Activated CD4-positive, alpha-beta memory T cell treated with anti-CD3 and anti-CD28 coated beads for 36 hours (primary cell): ENCODE data around the gene TMEM225B. TPM values are rescaled to one million over a fixed set of nuclear protein-coding genes. Genes with fewer than 3 reads are reported as not detected.
A peak's percentile ranks its signal among the peaks of the same experiment; 100 is the strongest.
"Not testable (repeated sequence)": the region's sequence is repeated elsewhere in the genome, so short reads cannot be mapped to it uniquely, and the experiment has no call there.

ENCODE experiments used
- CTCF ChIA-PET: fragments of 350-600 bp; sonication (Branson Sonifier 250); formaldehyde crosslinking; loops from one replicate; lab custom pipeline; 2021; ENCODE audit warnings: antibody characterized with exemption, inconsistent platforms; lab: Charles Lee
- POLR2A ChIA-PET: fragments of 350-600 bp; sonication (Branson Sonifier 250); formaldehyde crosslinking; loops from one replicate; lab custom pipeline; 2021; ENCODE audit warnings: antibody characterized with exemption; lab: Charles Lee
- DNase-seq: peaks from one replicate; pipeline ENCODE4 v3.0.0-alpha.2; 2020
- H3K27ac Mint-ChIP-seq: one replicate; pipeline ENCODE4 v1.8.0; 2021; ENCODE audit warnings: mixed read lengths
- H3K27me3 Mint-ChIP-seq: one replicate; pipeline ENCODE4 v1.8.0; 2021; ENCODE audit warnings: mixed read lengths
- H3K36me3 Mint-ChIP-seq: one replicate; pipeline ENCODE4 v1.8.0; 2021; ENCODE audit warnings: mixed read lengths
- H3K4me1 Mint-ChIP-seq: one replicate; pipeline ENCODE4 v1.8.0; 2021; ENCODE audit warnings: low read depth, mixed read lengths
- H3K4me3 Mint-ChIP-seq: one replicate; pipeline ENCODE4 v1.8.0; 2021; ENCODE audit warnings: mild to moderate bottlenecking, mixed read lengths
- H3K9me3 Mint-ChIP-seq: one replicate; pipeline ENCODE4 v1.8.0; 2021; ENCODE audit warnings: mixed read lengths
- intact Hi-C: fragments of 100-400 bp; cut with micrococcal nuclease; formaldehyde crosslinking; loops from one replicate; pipeline ENCODE4 v1.15.1; 2023
- total RNA-seq, 2 experiments: library from RNA; stranded (reverse); gene quantifications; one replicate each; pipeline ENCODE4 v1.2.3, GENCODE V29; 2021

TMEM225B gene
- total RNA-seq, 2 experiments from 2014 or later: 0.87 to 1.2 TPM

GRCh38 chr7:99643464-99643863 is 45.4 kb downstream of the TMEM225B start:
- H3K27me3 Mint-ChIP-seq: no peaks in the 10 kb centered on the region
- peaks cover 11% of the 10 kb centered on the region for H3K4me1 Mint-ChIP-seq
- no peak overlapping the region for H3K4me3 Mint-ChIP-seq
- no peak overlapping the region for H3K27ac Mint-ChIP-seq
- no peaks in the 10 kb centered on the region for H3K9me3 Mint-ChIP-seq
- POLR2A ChIA-PET: no interaction called here
- no peak for DNase-seq
- CTCF ChIA-PET: no interaction called here
- peaks cover 23% of the 10 kb centered on the region for H3K36me3 Mint-ChIP-seq
- intact Hi-C loops: no loop called here

- H3K4me1 Mint-ChIP-seq: peaks cover 13% of the 10 kb centered on the region
- no peaks in the 10 kb centered on the region for H3K9me3 Mint-ChIP-seq
- peaks cover 21% of the 10 kb centered on the region for H3K36me3 Mint-ChIP-seq
These were observed 46.4 kb downstream of the TMEM225B start for GRCh38 chr7:99644431-99644830.

GRCh38 chr7:99645590-99645989 is 47.5 kb downstream of the TMEM225B start:
- intact Hi-C loops: no loop called here
- ChIA-PET CTCF (no interaction called here), POLR2A (no interaction called here)
- no peaks in the 10 kb centered on the region for H3K9me3 Mint-ChIP-seq
- no peaks in the 10 kb centered on the region for H3K27me3 Mint-ChIP-seq
- DNase-seq: no peak
- H3K4me1 Mint-ChIP-seq: peaks cover 13% of the 10 kb centered on the region
- H3K36me3 Mint-ChIP-seq: peaks cover 21% of the 10 kb centered on the region
- H3K27ac Mint-ChIP-seq: no peak overlapping the region
- no peak overlapping the region for H3K4me3 Mint-ChIP-seq

More at GRCh38 chr7:99644431-99644830, 46.4 kb downstream of the TMEM225B start:
- Mint-ChIP-seq H3K27me3 (no peaks in the 10 kb centered on the region), H3K4me3 (no peak overlapping the region), H3K27ac (no peak overlapping the region)
- no peak for DNase-seq
- intact Hi-C loops: no loop called here
- CTCF ChIA-PET: no interaction called here
- POLR2A ChIA-PET: no interaction called here

- peaks cover 5% of the 10 kb centered on the region for H3K4me1 Mint-ChIP-seq
- H3K27ac Mint-ChIP-seq: no peak overlapping the region
- H3K9me3 Mint-ChIP-seq: no peaks in the 10 kb centered on the region
- H3K36me3 Mint-ChIP-seq: peaks cover 19% of the 10 kb centered on the region
- ChIA-PET CTCF (no interaction called here), POLR2A (interaction anchor here (0.5 kb wide), 1 partner anchor 595 kb away, joined by 4 read pairs; no protein-coding TSS in a partner anchor)
- H3K4me3 Mint-ChIP-seq: no peak overlapping the region
- DNase-seq: peak; percentile 21
- H3K27me3 Mint-ChIP-seq: no peaks in the 10 kb centered on the region
- intact Hi-C loops: no loop called here
These were observed 50.8 kb downstream of the TMEM225B start for GRCh38 chr7:99648843-99649242.

DNA sequence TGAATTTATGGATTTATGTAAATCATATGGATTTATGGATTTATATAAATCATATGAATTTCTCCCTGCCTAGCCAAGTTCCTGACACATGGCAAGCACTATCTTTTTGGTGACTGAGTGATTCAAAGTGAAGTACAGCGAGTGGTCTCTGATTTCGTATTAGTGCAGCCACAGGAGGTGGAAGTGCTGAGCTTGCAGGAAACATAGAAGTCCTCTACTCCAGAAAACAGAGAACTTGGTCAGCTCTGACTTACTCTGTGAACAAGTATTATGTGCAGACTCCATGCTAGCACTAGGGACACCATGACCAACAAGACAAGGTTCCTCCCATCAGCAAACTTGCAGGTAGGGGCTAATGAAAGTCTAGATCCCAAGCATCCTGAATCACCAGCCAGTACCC is 53.2 kb downstream of the TMEM225B start:
- H3K27me3 Mint-ChIP-seq: no peaks in the 10 kb centered on the region
- H3K36me3 Mint-ChIP-seq: peaks cover 10% of the 10 kb centered on the region
- DNase-seq: no peak
- H3K9me3 Mint-ChIP-seq: peaks cover 7% of the 10 kb centered on the region
- intact Hi-C loops: no loop called here
- peaks cover 5% of the 10 kb centered on the region for H3K4me1 Mint-ChIP-seq
- ChIA-PET POLR2A (no interaction called here), CTCF (no interaction called here)
- no peak overlapping the region for H3K27ac Mint-ChIP-seq
- no peak overlapping the region for H3K4me3 Mint-ChIP-seq

DNA sequence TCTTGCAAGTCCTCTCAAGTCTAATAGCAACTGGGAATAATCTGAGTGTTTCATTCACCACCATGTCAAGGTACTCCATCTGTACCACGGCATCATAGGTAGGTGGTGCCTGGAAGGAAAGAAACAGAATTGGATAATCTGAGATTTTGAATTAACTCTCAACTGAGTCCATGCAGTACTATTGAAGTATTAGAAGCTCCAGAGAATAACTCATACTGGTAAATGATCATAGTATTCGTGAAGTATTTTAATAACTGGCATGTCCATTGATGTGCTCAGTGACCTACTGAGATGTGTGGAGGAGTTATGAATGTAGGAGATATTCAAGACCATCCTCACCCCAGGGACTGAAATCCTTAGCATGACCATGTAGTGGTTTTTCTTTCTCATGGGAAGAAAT is 54.6 kb downstream of the TMEM225B start:
- CTCF ChIA-PET: no interaction called here
- DNase-seq: no peak
- Mint-ChIP-seq H3K36me3 (peaks cover 9% of the 10 kb centered on the region), H3K27ac (no peak overlapping the region), H3K4me3 (no peak overlapping the region), H3K4me1 (peaks cover 5% of the 10 kb centered on the region), H3K27me3 (no peaks in the 10 kb centered on the region), H3K9me3 (peaks cover 7% of the 10 kb centered on the region)
- intact Hi-C loops: no loop called here
- POLR2A ChIA-PET: no interaction called here

DNA sequence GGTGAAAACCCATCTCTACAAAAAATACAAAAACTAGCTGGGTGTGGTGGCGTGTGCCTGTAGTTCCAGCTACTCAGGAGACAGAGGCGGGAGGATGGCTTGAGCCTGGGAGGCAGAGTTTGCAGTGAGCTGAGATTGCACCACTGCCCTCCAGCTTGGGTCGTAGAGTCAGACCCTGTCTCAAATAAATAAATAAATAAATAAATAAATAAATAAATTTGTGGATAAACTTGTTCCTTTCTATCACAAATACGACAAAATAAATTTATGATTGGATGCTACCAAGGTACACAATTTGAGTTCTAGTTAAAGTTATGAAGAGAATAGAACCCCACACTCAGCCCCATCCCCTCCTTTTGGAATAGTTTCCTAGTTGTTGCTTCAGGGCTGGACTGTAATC is 55.2 kb downstream of the TMEM225B start:
- CTCF ChIA-PET: interaction anchor here (0.7 kb wide), 1 partner anchor 193 kb away, joined by 5 read pairs; no protein-coding TSS in a partner anchor
- POLR2A ChIA-PET, H3K27me3 Mint-ChIP-seq, H3K9me3 Mint-ChIP-seq, intact Hi-C loops, H3K4me1 Mint-ChIP-seq, H3K4me3 Mint-ChIP-seq, DNase-seq, H3K36me3 Mint-ChIP-seq, H3K27ac Mint-ChIP-seq: not testable (repeated sequence)

DNA sequence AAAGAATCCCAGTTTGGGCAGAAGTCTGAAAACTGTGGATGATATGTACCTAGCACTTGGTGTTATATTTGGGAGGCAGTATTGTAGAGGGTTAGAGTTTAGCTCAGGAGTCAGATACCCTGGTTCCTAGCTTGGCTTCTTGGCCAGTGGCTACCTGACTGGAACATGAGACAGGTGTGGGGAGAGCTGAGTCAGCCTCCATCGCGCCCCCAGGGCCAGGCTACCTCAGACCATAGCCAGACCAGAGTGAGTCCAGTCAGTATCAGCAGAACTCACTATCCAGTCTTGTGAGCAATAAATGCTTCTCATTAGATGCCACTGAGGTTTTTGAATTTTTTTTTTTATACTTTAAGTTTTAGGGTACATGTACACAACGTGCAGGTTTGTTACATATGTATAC is 55.7 kb downstream of the TMEM225B start:
- peaks cover 9% of the 10 kb centered on the region for H3K9me3 Mint-ChIP-seq
- H3K27ac Mint-ChIP-seq: no peak overlapping the region
- ChIA-PET CTCF (interaction anchor here (0.7 kb wide), 1 partner anchor 194 kb away, joined by 5 read pairs; no protein-coding TSS in a partner anchor), POLR2A (no interaction called here)
- intact Hi-C loops: no loop called here
- peaks cover 4% of the 10 kb centered on the region for H3K4me1 Mint-ChIP-seq
- peaks cover 11% of the 10 kb centered on the region for H3K36me3 Mint-ChIP-seq
- H3K4me3 Mint-ChIP-seq: no peak overlapping the region
- DNase-seq: no peak
- no peaks in the 10 kb centered on the region for H3K27me3 Mint-ChIP-seq

DNA sequence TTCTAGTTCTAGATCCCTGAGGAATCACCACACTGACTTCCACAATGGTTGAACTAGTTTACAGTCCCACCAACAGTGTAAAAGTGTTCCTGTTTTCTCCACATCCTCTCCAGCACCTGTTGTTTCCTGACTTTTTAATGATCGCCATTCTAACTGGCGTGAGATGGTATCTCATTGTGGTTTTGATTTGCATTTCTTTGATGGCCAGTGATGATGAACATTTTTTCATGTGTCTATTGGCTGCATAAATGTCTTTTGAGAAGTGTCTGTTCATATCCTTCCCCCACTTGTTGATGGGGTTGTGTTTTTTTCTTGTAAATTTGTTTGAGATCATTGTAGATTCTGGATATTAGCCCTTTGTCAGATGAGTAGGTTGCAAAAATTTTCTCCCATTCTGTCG is 56.6 kb downstream of the TMEM225B start:
- H3K36me3 Mint-ChIP-seq: peaks cover 15% of the 10 kb centered on the region
- CTCF ChIA-PET, intact Hi-C loops, H3K4me1 Mint-ChIP-seq, H3K4me3 Mint-ChIP-seq, POLR2A ChIA-PET, H3K9me3 Mint-ChIP-seq, H3K27ac Mint-ChIP-seq, H3K27me3 Mint-ChIP-seq, DNase-seq: not testable (repeated sequence)

GRCh38 chr7:99657879-99658278 is 59.8 kb downstream of the TMEM225B start:
- H3K9me3 Mint-ChIP-seq, intact Hi-C loops, H3K4me1 Mint-ChIP-seq, H3K27ac Mint-ChIP-seq, CTCF ChIA-PET, H3K27me3 Mint-ChIP-seq, POLR2A ChIA-PET, DNase-seq, H3K4me3 Mint-ChIP-seq: not testable (repeated sequence)
- peaks cover 22% of the 10 kb centered on the region for H3K36me3 Mint-ChIP-seq

Other genes starting within 250 kb of the TMEM225B start
- gene ARPC1B, start 223.5 kb upstream of the TMEM225B start, total RNA-seq: 100 to 1,000 TPM; 432 to 435 TPM
- gene PDAP1, start 189.7 kb upstream of the TMEM225B start, total RNA-seq: 100 to 1,000 TPM; 149 to 162 TPM
- gene BUD31, start 189.3 kb upstream of the TMEM225B start, total RNA-seq: 100 to 1,000 TPM; 143 to 149 TPM
- gene PTCD1, start 159.5 kb upstream of the TMEM225B start, total RNA-seq: 1 to 10 TPM; 7.4 TPM
- 10 to 100 TPM; 57.7 to 60.3 TPM for gene CPSF4, start 159.3 kb upstream of the TMEM225B start, total RNA-seq
- gene ATP5MF, start 132.1 kb upstream of the TMEM225B start, total RNA-seq: 100 to 1,000 TPM; 366 to 374 TPM
- gene ZNF789, start 125.4 kb upstream of the TMEM225B start, total RNA-seq: 10 to 100 TPM; 14.2 to 15.6 TPM
- 10 to 100 TPM; 26.2 to 27.7 TPM for gene ZNF394, start 98.0 kb upstream of the TMEM225B start, total RNA-seq
- gene ZKSCAN5, start 93.6 kb upstream of the TMEM225B start, total RNA-seq: 1 to 10 TPM; 7.6 to 7.7 TPM
- 1 to 10 TPM; 4.0 to 4.8 TPM for gene FAM200A, start 46.2 kb upstream of the TMEM225B start, total RNA-seq
- gene ZNF655, start 39.6 kb upstream of the TMEM225B start, total RNA-seq: 10 to 100 TPM; 47.9 to 49.8 TPM
- gene ZSCAN25, start 18.7 kb downstream of the TMEM225B start, total RNA-seq: 10 to 100 TPM; 15.9 to 20.3 TPM
- not detected for gene CYP3A5, start 81.7 kb downstream of the TMEM225B start, total RNA-seq
- not detected for gene CYP3A7, start 136.9 kb downstream of the TMEM225B start, total RNA-seq
- gene CYP3A4, start 185.9 kb downstream of the TMEM225B start, total RNA-seq: not detected
- gene CYP3A43, start 229.7 kb downstream of the TMEM225B start, total RNA-seq: not detected